K562 (cell line): Measurements from ENCODE around the gene ZBTB22. TPM values are rescaled to one million over a fixed set of nuclear protein-coding genes. Genes with fewer than 3 reads are reported as not detected.
A peak's percentile ranks its signal among the peaks of the same experiment; 100 is the strongest.

Experiments used
- EGR1 ChIP-seq: fragments of 450-650 bp; conservative IDR thresholded peaks from 2 replicates; pipeline ENCODE4 v1.6.1; 2017; ENCODE audit warnings: mild to moderate bottlenecking
- EP400 ChIP-seq: fragments of 450-650 bp; IDR thresholded peaks from 2 replicates; pipeline ENCODE4 v1.6.1; 2017; ENCODE audit warnings: antibody characterized with exemption, mild to moderate bottlenecking, moderate library complexity
- ETS2 ChIP-seq: IDR thresholded peaks from 2 replicates; pipeline ENCODE4 v1.6.1; 2016; ENCODE audit warnings: borderline replicate concordance, missing genetic modification characterization, mild to moderate bottlenecking, moderate library complexity, missing compliant biosample characterization; ENCODE audit not compliant: poor library complexity, severe bottlenecking
- FOXK1 ChIP-seq: sonication (generic); formaldehyde crosslinking; IDR thresholded peaks from 2 replicates; pipeline ENCODE4 v1.8.0; 2022; ENCODE audit warnings: missing genetic modification reagents, mild to moderate bottlenecking, borderline replicate concordance
- GABPB1 ChIP-seq: sonication (generic); formaldehyde crosslinking; IDR thresholded peaks from 2 replicates; pipeline ENCODE4 v1.8.0; 2022; ENCODE audit warnings: mild to moderate bottlenecking, missing genetic modification reagents
- HSF4 ChIP-seq: fragments of 250-450 bp; sonication (Bioruptor Pico); IDR thresholded peaks from 2 replicates; pipeline ENCODE4 v2.1.2; 2022; ENCODE audit warnings: mild to moderate bottlenecking, moderate library complexity, borderline replicate concordance
- MBD1 ChIP-seq: fragments of 250-450 bp; sonication (Bioruptor Pico); IDR thresholded peaks from 2 replicates; pipeline ENCODE4 v1.8.0; 2022; ENCODE audit warnings: inconsistent platforms
- NFXL1 ChIP-seq: fragments of 450-650 bp; formaldehyde crosslinking; IDR thresholded peaks from 2 replicates; pipeline ENCODE4 v1.4.0; 2021; ENCODE audit warnings: mild to moderate bottlenecking
- XRCC3 ChIP-seq: fragments of 450-650 bp; IDR thresholded peaks from 2 replicates; pipeline ENCODE4 v1.6.1; 2017; ENCODE audit warnings: mild to moderate bottlenecking, moderate library complexity
- ZC3H8 ChIP-seq: fragments of 450-650 bp; IDR thresholded peaks from 2 replicates; pipeline ENCODE4 v1.6.1; 2017
- ZNF639 ChIP-seq, 2 experiments: fragments of 200-800 bp in 1 of 2; sonication (Bioruptor generic) in 1 of 2; sonication (generic) in 1 of 2; formaldehyde crosslinking in 1 of 2; IDR thresholded peaks in 1 of 2; conservative IDR thresholded peaks in 1 of 2; 2 replicates each; pipeline versions ENCODE4 v1.5.0 to v1.6.1; 2016 to 2020; ENCODE audit warnings: missing compliant biosample characterization in 1 of 2, missing genetic modification characterization in 1 of 2, missing genetic modification reagents in 1 of 2
- ZNF644 ChIP-seq: fragments of 200-800 bp; sonication (Bioruptor generic); IDR thresholded peaks from 2 replicates; pipeline ENCODE4 v1.6.1; 2016; ENCODE audit warnings: low read depth, missing genetic modification characterization, missing compliant biosample characterization
- ZNF764 ChIP-seq: fragments of 250-450 bp; sonication (Bioruptor Pico); IDR thresholded peaks from 2 replicates; pipeline ENCODE4 v1.4.0; 2020; ENCODE audit warnings: low read depth, mild to moderate bottlenecking, moderate library complexity
- polyA plus RNA-seq, 8 experiments: library from polyadenylated mRNA; depleted of rRNA in 4 of 8; stranded (reverse) in 5 of 8; unstranded in 3 of 8; fragments of >200 nt; fragmentation: Nextera tagmentation in 2 of 8; fragmentation: Illumina TruSeq in 1 of 8; extraction: Ambion mirVana in 2 of 8; extraction: Trizol in 1 of 8; gene quantifications; 2 replicates each; pipeline versions ENCODE4 v1.2.1 to v1.2.3, GENCODE V29; 2011 to 2014; ENCODE audit warnings: inconsistent platforms in 1 of 8, missing spikeins in 1 of 8
- total RNA-seq, 7 experiments: library from RNA; depleted of rRNA in 6 of 7; stranded (reverse); fragments of >200 nt in 6 of 7; fragmentation: Illumina TruSeq in 2 of 7; extraction: Trizol in 2 of 7; gene quantifications; 2 replicates each; pipeline versions ENCODE4 v1.2.1 to v1.2.3, GENCODE V29; 2011 to 2021; ENCODE audit warnings: low replicate concordance in 1 of 7
- TF ChIP-seq, protein P1 (sequence below): fragments of 200-800 bp; sonication (Bioruptor generic); IDR thresholded peaks from 2 replicates; pipeline ENCODE4 v1.6.1; 2016; ENCODE audit warnings: missing genetic modification characterization, missing compliant biosample characterization
- TF ChIP-seq, protein P2 (sequence below): fragments of 250-450 bp; sonication (Bioruptor Pico); IDR thresholded peaks from 2 replicates; pipeline ENCODE4 v1.5.0; 2020; ENCODE audit warnings: mild to moderate bottlenecking, borderline replicate concordance

ZBTB22 gene
- total and polyA plus RNA-seq, 9 of the 15 experiments (the other 6 are each of a cell fraction or from before 2014, with no cell fraction given) = 0.21 to 11.9 (median 7.1) TPM

- TF ChIP-seq NFXL1 (CRISPR knock-in tag) = no peak
- no peak for TF ChIP-seq ZNF644 (tag)
- TF ChIP-seq GABPB1 (CRISPR knock-in tag) = no peak
- no peak for TF ChIP-seq ZC3H8
- peak; percentile 25; the same call in 1 of the 2 replicates for TF ChIP-seq EP400
- no peak for TF ChIP-seq ZNF764 (CRISPR knock-in tag)
- no peak for TF ChIP-seq XRCC3
- TF ChIP-seq, protein P1, sequence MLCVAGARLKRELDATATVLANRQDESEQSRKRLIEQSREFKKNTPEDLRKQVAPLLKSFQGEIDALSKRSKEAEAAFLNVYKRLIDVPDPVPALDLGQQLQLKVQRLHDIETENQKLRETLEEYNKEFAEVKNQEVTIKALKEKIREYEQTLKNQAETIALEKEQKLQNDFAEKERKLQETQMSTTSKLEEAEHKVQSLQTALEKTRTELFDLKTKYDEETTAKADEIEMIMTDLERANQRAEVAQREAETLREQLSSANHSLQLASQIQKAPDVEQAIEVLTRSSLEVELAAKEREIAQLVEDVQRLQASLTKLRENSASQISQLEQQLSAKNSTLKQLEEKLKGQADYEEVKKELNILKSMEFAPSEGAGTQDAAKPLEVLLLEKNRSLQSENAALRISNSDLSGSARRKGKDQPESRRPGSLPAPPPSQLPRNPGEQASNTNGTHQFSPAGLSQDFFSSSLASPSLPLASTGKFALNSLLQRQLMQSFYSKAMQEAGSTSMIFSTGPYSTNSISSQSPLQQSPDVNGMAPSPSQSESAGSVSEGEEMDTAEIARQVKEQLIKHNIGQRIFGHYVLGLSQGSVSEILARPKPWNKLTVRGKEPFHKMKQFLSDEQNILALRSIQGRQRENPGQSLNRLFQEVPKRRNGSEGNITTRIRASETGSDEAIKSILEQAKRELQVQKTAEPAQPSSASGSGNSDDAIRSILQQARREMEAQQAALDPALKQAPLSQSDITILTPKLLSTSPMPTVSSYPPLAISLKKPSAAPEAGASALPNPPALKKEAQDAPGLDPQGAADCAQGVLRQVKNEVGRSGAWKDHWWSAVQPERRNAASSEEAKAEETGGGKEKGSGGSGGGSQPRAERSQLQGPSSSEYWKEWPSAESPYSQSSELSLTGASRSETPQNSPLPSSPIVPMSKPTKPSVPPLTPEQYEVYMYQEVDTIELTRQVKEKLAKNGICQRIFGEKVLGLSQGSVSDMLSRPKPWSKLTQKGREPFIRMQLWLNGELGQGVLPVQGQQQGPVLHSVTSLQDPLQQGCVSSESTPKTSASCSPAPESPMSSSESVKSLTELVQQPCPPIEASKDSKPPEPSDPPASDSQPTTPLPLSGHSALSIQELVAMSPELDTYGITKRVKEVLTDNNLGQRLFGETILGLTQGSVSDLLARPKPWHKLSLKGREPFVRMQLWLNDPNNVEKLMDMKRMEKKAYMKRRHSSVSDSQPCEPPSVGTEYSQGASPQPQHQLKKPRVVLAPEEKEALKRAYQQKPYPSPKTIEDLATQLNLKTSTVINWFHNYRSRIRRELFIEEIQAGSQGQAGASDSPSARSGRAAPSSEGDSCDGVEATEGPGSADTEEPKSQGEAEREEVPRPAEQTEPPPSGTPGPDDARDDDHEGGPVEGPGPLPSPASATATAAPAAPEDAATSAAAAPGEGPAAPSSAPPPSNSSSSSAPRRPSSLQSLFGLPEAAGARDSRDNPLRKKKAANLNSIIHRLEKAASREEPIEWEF = no peak
- TF ChIP-seq ETS2 (tag) = no peak
- TF ChIP-seq, protein P2, sequence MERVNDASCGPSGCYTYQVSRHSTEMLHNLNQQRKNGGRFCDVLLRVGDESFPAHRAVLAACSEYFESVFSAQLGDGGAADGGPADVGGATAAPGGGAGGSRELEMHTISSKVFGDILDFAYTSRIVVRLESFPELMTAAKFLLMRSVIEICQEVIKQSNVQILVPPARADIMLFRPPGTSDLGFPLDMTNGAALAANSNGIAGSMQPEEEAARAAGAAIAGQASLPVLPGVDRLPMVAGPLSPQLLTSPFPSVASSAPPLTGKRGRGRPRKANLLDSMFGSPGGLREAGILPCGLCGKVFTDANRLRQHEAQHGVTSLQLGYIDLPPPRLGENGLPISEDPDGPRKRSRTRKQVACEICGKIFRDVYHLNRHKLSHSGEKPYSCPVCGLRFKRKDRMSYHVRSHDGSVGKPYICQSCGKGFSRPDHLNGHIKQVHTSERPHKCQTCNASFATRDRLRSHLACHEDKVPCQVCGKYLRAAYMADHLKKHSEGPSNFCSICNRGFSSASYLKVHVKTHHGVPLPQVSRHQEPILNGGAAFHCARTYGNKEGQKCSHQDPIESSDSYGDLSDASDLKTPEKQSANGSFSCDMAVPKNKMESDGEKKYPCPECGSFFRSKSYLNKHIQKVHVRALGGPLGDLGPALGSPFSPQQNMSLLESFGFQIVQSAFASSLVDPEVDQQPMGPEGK (CRISPR knock-in tag) = no peak
- TF ChIP-seq MBD1 (CRISPR knock-in tag) = no peak
- no peak for TF ChIP-seq FOXK1 (CRISPR knock-in tag)
- TF ChIP-seq EGR1 = peak; percentile 43
- TF ChIP-seq HSF4 (CRISPR knock-in tag) = no peak
- TF ChIP-seq ZNF639 (CRISPR knock-in tag; conservative IDR thresholded peaks at IDR 0.05 in 1 of 2, IDR thresholded peaks at IDR 0.05 in 1 of 2) = no peak
Measured at GRCh38 chr6:33314943-33315792, 2.4 kb downstream of the ZBTB22 start (continued).
